GM19395 (cell line): ENCODE measurements around the gene TNIP2.
"Not testable (repeated sequence)": the region's sequence is repeated elsewhere in the genome, so short reads cannot be mapped to it uniquely, and the experiment has no call there.

ENCODE experiments used
- ATAC-seq: cut with Tn5 transposase; IDR thresholded peaks from one replicate; pipeline ENCODE4 v1.9.1; 2021; ENCODE audit warnings: mild to moderate bottlenecking, moderate library complexity; ENCODE audit not compliant: unreplicated experiment

The TNIP2 gene

DNA sequence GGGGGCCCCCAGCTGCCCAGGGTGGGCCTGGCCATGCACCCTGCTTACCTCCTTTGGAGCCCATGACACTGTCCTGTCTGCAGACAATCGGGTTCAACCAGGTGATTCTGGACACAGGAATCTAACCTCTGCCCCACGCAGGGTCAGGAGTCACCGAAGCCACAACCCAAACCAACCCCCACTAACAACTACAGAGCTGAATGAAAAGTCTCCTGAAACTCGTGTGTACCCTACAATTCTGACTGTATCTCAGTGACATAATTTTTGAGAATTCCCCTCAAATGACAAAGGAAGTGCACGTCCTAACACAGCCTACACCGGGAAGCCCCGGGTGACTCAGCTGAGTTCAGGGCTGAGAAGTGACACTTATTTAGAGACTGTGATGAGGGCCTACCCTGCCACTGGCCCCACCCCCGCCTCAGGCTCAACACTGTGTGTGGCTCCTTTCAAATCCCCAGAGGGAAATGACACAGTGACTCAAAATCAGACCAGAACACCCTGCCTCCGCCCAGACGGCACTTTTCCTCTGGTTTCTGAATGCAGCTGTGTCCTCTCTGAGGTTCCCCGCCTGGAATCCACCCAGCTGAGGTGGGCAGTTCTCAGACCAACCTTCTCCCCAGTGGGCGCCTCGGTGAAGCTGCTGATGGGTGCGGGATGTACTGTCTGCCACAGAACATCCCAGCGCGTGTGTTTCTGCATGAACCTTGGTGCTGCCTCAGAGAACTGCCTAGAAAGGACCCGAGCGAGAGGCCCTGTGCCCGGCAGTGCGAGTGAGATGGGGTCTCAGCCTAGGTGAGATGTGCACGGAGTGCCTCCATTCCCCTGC lies 9.9 kb downstream of the TNIP2 start:
- peak; percentile 91 for ATAC-seq

DNA sequence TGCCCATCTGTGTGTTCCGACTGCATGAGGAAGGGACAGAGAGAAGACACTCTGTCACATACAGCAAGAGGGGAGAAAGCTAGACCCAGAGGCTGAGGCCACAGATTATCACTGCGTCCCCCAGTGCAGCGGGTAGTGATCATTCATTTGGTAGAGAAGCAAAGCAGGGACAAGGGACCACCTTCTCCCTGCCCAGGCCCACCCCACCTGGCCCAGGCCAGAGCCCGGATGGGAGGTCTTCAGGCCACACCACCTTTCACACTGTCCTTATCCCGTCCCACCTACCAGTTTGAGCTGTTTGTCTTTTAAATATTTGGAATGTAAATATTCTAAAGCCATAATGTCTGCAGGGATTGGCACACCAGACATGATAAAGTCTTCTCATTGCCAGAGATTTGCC lies 10.6 kb downstream of the TNIP2 start:
- ATAC-seq: no peak

DNA sequence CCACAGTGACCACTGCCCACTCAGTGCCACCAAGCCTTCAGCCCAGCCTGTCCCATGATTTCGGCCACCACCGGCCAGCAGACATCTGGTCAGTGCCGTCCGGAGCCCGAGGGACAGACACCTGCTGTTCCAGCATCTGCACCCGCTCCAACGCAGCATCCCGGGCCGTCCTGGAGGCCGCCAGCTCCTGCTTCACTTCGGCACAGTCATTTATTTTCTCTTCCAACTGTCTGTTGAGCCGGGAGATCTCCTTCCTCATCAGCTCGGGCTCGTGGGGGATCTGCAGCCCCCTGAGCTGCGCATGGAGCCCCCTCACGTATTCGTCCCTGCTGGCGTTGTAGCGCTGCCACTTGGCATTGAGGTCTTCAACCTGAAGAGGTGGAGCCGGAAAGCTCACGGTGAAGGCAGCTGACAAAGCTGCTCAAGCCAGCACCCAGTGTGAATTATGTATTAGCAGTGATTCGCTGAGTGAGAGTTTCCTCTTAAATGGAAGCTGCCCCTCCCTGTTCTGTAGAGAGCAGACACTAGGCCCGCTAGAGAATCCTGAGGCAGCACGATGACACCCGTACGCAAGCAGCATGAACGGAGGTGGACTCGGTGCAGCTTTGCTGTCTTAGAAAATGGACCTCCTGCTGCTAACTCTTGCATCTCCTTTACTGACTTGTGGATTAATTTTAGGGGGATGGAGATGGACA lies 11.4 kb downstream of the TNIP2 start:
- ATAC-seq: no peak

DNA sequence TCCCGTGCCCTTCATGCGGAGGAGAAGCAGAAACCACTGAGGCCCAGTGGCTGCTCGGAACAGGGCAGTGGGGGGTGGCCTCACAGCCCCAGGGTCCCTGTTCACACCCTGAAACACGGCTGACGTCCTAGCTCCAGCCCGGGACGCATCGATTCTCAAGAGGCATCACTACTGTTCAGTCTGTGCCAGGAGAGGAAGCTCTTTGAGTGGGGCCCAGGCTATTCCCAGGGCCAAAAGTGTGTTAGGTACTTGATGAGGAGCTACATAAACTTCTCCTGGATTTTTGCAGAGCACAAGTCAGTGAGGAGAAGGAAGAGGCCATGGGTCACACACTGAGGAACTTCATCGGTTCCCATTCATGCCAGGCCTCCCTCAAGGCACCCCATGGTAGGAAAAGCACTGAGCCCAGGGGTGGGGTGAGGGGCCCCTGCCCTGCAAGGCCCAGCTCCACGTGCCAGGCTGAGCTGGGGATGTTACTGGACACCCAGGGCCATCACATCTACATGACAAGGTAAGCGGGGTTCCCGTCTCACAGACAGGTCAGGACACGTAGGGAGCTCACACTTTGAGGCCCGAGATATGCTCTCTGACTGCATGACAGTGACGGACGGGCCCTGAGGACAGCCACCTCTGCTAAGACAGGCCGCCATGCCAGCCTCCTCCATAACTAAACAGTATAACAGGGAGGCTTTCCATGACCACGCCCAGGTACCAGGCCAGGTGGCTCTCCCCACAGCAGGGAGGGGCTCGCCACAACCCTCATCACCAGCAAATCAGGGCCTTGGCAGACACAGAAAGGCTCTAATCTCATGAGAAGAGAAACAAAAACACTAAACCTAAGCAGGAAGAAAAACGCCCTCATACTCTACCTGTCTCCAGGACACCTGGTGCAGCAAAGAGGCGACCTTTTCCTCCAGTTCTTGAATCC lies 12.4 kb downstream of the TNIP2 start:
- no peak for ATAC-seq

DNA sequence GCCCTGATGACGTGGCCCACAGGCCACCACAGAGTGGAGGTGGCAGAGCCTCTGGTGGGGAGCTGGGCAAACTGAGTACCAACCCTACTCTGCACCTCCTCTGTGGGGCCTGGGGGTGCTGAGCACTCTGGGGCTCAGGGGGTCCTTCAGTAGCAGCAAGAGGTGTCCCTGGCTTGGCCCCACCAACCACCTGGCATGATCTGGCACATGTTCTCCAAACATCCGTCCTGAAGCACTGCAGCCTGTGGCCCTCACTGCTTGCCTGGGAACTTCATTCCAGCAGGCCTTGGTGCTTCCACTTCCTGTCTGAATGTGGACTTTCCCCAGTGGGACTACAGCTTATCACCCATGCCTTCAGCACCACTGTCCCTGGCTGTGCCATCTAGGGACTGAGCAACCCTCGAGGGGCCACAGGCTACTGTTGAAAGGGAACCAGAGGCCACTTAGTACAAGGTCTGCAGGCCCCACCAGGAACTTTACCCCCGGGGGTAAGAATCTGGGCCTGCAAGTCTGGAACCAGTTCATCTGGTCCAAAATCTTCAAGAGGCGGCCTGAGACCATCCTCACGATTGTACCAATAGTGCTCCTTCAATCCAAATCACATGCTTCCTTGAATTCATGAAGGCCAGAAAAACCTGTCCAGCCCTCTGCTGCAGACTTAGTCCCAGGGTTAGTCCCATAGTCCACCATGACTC lies 13.2 kb downstream of the TNIP2 start:
- ATAC-seq: no peak

DNA sequence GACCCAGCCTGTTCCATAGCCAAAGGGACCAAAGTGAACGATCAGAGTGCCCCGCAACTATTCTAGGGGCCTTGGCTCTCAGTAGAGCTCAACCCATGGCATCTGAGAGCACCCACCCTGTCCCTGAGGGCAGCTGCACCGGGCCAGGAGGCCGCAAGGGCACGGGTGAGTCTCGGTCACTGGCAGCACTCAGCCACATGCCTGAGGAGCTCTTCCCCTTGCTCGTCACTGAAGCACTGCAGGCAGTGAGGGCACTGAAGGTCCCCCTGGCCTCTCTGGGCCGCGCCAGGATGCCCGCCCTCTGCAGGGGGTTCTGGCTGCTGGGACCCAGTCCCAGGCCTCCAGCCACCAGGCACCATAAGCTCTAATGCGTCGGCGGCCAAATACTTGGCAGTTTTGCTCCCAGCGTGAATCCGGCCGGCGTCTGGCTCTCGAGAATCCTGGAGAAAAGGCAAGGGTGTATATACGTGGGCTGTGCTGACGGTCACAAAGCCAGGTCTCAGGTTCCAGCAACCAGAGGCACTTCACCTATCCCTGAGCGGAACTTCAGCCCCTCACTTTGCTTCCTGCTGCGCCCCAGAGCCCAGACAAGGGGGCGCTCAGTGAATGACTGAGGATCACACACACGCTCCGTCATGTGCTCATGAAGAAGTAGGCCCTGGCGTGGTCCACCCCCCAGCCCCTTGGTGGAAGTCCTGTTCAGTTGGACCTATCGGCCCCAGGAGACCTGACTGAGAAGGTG lies 13.9 kb downstream of the TNIP2 start:
- ATAC-seq: no peak

DNA sequence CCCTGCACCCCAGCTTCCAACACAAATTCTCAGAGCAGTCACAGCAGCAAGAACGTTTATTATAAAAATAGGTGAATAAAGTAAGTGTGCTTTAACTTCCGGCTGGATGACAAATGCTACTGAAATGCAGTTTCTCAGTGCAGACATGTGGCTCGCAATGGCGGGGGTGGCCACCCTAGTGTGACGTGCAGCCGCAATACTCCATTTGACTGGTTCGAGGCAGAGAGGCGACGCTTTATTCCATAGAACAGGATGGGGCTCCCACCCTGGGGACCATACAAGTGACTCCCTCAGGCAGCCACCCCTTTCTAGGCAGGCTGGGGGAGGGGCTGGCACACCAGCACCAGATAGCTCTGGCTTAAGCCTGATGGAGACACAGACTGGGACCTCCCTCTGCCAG lies 14.5 kb downstream of the TNIP2 start:
- no peak for ATAC-seq

DNA sequence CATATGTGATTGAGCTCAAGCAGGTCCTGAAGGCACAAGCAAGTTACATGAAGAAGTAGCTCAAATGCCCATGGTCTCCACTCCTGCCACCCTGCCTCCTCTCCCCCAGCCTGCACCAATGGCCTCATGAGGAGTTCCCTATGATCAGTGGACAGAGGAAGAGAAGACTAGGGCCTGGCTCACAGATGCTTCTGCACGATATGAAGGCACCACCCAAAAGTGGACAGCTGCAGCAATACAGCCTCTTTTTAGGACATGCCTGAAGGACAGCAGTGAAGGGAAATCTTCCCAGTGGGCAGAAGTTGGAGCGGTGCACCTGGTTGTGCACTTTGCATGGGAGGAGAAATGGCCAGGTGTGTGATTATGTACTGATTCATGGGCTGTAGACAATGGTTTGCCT lies 17.8 kb downstream of the TNIP2 start:
- not testable (repeated sequence) for ATAC-seq

DNA sequence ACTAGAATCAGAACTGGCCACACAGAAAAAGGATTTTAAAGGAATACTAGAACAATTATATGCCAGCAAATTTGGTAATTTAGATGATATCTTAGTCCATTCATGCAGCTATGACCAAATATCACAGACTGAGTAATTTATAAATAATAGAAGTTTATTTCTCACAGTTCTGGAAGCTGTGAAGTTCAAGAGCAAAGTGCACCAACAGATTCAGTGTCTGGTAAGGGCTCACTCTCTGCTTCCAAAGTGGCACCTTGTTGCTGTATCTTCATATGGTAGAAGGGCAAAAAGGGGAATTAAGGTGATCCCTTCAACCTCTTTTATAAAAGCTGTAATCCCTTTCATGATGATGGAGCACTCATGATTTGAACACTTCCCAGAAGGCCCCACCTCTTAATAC lies 20.3 kb downstream of the TNIP2 start:
- ATAC-seq: no peak

DNA sequence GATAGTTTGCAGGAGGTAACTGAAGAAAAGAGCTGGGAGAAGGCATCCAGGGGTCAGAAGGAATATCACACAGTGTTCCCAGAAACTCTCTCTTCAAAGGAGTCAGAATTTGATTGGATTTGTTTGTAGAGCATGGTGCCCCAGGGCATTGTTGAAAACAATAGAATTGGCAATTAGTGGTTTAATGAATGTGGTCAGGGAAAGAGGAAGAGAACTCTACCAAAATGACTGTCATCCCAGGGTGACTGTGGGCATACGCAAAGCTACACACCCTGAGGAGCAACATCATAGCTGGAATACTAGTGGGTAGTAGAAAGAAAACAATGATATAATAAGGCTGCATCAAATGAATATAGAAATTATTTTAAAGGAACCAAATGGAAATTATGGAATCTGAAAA lies 21.5 kb downstream of the TNIP2 start:
- no peak for ATAC-seq

DNA sequence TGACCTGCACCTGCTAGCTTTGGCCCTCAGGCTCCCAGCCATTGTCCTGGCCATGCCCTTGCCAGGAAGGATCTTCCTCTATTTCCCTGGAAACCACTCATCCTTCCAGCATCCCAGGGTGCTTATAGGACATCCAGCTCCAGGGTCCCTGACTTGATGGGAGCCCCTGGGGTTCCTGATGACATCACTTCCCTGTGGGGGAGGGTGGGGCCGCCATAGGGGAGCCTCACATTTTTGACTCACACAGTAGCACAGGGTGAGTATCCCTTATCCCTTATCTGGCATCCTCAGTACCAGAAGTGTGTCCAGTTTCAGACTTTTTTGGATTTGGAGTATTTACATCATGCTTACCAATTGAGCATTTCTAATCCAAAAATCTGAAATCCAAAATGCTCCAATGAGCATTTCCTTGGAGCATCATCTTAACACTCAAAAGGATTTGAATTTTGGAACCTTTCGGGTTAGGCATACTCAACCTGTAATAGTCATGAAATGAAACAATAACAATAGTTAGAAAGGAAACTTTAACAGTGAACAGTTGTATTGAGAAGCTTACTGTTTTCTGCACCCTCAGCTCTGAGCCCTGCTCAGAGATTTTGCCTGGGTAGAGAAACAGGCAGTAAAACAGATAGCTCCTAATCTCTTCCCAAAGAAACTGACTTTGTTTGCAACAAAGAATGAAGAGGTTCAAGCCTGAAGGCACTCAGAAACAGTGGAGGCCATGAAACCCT lies 22.1 kb downstream of the TNIP2 start:
- no peak for ATAC-seq

DNA sequence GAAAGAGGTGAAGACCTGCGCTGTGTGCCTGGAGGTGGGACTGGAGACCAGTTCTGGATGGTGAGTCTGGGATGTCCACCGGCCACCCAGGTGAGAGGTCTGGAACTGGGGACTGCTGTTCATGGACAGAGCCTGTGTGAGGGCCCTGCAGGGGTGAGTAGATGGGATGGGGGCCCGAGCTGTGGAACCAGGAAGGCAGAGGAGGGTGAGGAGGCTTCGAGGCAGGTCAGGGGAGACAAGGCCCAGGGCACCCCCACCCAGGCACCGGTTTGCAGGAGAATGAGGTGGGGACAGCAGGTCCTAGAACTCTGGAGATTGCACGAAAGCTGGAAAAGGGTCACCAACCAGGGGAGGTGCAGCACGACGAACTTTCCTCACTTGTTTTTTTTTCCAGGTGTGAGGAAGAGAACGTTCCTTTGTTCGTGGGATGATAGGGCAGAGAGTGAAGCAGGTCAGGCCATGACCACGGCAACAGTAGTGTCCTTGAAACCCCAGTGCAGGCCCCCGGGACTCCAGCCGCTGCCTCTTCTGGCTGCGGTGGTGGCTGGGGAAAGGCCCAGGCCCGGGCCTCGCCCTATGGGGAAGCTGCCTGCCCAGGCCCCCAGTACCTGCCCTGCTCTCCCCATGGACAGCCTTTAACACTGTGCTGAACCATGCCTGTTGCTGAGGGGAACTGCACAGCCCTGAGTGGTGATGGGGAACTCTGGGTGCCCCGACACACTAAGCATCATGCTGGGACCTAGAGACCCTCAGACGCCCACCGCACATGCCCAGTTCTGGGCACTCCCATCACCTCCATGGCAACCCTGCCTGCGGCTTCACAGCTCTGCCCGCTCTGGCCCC lies 22.9 kb downstream of the TNIP2 start:
- ATAC-seq: no peak

DNA sequence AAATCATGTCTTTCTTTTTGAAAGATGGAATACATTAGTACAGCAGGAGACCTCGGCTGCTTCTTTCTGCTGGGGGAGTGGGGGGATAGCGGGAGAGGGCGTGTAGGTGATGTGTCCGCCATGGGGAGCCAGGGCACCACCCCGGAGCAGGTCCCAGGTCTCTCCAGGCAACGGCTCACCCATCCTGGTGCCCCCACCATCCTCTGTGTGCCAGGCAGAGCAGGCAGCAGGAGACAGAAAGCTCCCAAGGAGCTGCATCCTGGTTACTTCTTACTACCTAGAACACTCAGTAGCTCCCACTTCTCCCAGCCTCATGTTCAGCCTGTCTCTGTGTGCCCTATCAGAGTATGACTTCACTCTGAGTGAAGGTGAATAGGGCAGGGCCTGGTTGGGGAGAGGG lies 23.6 kb downstream of the TNIP2 start:
- no peak for ATAC-seq

DNA sequence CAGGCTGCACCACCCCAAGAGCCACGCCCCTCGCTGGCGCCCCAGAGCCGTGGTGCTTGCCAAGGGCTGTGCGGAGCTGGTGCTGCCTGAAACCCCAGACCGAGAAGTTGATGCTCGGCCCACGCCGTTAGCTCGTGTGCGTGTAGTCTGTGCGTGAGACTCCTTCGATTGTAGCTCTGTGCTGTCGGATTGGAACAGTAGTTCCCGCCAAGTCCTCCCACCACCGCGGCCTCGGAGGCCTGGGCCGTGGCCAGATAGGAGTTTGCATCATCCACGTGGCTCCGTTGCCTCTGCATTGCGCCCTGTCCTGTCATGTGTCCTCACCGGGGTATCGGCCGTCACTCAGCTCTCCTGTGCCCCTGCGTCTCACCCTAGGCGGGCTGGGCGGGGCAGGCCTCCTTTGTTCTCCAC lies 24.2 kb downstream of the TNIP2 start:
- no peak for ATAC-seq

DNA sequence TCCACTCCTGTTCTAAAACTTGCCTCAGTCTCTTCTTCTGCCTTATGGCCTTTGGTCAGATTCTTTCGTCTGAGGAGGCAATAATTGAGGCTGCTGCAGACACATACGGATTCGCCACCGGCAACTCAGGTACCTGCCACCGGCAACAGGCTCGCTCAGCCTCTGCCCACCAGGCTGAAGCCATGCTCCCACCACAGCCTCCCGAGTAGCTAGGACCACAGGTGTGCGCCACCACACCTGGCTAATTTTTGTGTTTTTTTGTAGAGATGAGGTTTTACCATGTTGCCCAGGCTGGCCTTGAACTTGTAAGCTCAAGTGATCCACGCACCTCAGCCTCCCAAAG lies 26.6 kb downstream of the TNIP2 start:
- ATAC-seq: no peak

DNA sequence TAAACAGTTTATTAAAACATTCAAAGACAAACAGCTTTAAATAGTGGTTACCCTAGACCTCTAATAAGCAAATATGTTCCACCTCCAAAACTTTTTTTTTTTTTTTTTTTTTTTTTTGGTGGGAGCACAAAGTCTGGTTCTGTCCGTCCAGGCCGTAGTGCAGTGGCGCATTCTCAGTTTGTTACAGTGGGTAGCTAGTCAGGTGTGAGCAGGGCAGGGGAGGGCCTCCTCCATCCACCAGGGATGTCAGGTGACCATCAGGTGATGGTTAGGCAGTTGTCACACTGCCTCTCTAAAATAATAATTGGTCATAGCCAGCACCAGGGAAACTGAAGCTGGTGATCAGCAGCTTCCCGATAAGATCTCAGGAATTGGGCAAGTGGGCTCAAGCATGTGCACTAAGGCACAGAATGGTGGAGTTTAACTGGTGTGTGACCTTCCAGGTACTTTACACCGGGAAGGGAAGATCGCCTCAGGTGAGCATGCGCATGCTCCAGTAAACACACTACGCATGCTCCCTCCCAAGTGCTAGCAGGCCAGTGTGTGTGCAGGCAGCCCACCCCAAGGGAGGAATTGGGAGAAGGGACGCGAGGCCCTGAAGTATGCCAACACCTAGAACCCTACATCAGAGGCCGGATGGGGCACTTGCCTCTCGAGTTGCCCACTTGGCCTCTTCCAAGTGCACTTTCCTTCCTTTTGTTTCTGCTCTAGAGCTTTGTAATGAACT lies 27.2 kb downstream of the TNIP2 start:
- no peak for ATAC-seq

DNA sequence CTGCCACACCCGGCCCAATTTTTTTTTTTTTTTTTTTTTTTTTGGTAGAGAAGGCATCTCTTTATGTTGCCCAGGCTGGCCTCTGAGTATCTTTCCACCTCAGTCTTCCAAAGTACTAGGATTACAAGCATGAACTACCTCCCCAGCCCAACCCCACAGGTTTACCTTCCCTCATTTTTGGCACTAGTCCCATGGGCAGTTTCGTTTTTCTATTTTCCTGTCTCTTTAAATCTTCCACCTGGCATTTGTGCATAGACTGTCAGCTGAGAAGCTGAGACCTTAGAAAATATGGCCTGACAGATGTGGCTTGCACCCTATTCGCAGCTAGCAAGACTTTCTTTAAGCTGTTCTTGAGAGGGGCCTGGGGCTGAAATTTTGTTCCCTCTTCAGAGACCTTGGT lies 27.9 kb downstream of the TNIP2 start:
- ATAC-seq: no peak

DNA sequence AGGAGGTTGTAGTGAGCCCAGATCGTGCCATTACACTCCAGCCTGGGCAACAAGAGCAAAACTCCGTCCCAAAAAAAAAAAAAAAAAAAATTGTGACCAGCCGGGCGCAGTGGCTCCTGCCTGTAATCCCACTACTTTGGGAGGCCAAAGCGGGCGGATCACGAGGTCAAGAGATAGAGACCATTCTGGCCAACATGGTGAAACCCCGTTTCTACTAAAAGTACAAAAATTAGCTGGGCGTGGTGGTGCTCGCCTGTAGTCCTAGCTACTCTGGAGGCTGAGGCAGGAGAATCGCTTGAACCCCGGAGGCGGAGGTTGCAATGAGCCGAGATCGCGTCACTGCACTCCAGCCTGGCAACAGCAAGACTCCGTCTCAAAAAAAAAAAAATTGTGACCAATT lies 29.3 kb downstream of the TNIP2 start:
- ATAC-seq: not testable (repeated sequence)
